ENCODE measurements around the gene VWA8. TPM values are rescaled to one million over a fixed set of nuclear protein-coding genes. Genes with fewer than 3 reads are reported as not detected.

VWA8 gene
- total and polyA plus RNA-seq, 2 experiments from 2014 or later: 6.3 to 24.6 TPM

DNA sequence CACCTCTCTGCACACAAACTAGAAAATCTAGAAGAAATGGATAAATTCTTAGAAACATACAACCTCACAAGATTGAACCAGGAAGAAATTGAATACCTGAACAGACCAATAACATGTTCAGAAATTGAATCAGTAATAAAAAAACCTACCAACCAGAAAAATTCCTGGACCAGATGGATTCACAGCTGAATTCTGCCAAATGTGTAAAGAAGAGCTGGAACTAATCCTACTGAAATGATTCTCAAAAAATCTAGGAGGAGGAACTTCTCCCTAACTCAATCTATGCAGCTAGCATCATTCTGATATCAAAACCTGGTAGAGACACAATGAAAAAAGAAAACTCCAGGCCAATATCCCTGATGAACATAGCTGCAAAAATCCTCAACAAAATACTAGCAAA lies 336.9 kb downstream of the VWA8 start (continued):
- TF ChIP-seq ZNF462 (CRISPR knock-in tag; IDR thresholded peaks at IDR 0.05) (no peak), CREB1 (CRISPR knock-in tag; IDR thresholded peaks at IDR 0.05; ENCODE audit: low read depth) (no peak), NANOG (IDR thresholded peaks at IDR 0.05; ENCODE audit: borderline replicate concordance) (no peak), ZNF114 (CRISPR knock-in tag; IDR thresholded peaks at IDR 0.05) (no peak)

- DNase-seq (ENCODE audit: low spot score): no peak
- H3K27me3 ChIP-seq (ENCODE audit: insufficient read depth): no peaks in the 10 kb centered on the region
- no peaks in the 10 kb centered on the region for H3K36me3 ChIP-seq (ENCODE audit: insufficient read depth)
- no peak for ATAC-seq
- H3K4me1 ChIP-seq (ENCODE audit: insufficient read depth): no peaks in the 10 kb centered on the region
- Mint-ChIP-seq H3K27me3 (ENCODE audit: insufficient read depth, low read depth, poor library complexity) (no peaks in the 10 kb centered on the region), H3K27ac (no peak overlapping the region), H3K36me3 (ENCODE audit: low read depth) (peaks cover 8% of the 10 kb centered on the region; the same call in 1 of the 3 replicates), H3K4me3 (no peak overlapping the region), H3K9me3 (peaks cover 8% of the 10 kb centered on the region; the same call in 2 of the 3 replicates), H3K4me1 (no peaks in the 10 kb centered on the region)
- H3K4me2 ChIP-seq: no peak overlapping the region
- no peak overlapping the region for H3K27ac ChIP-seq (ENCODE audit: low read depth)
- no peak overlapping the region for H2AFZ ChIP-seq
- no peaks in the 10 kb centered on the region for H3F3A ChIP-seq (replicated peaks; ENCODE audit: low read depth)
- no peaks in the 10 kb centered on the region for H3K9me2 ChIP-seq (ENCODE audit: insufficient read depth)
- no peak overlapping the region for H3K4me3 ChIP-seq
- no peaks in the 10 kb centered on the region for H3K79me2 ChIP-seq (replicated peaks; ENCODE audit: insufficient read depth)
- H4K20me1 ChIP-seq (replicated peaks; ENCODE audit: insufficient read depth): no peaks in the 10 kb centered on the region
- no peak for TF ChIP-seq CTCF (conservative IDR thresholded peaks at IDR 0.05; ENCODE audit: low read depth in 2 of 2)
- no peak for TF ChIP-seq ZNF331 (CRISPR knock-in tag; IDR thresholded peaks at IDR 0.05; ENCODE audit: low read depth)
- no peak for TF ChIP-seq JUNB (IDR thresholded peaks at IDR 0.05; ENCODE audit: unreplicated experiment)
- no peak for TF ChIP-seq ETS1 (IDR thresholded peaks at IDR 0.05)
- TF ChIP-seq POLR2AphosphoS5 (IDR thresholded peaks at IDR 0.05; ENCODE audit: low read depth): no peak
- TF ChIP-seq REST (IDR thresholded peaks at IDR 0.05; ENCODE audit: unreplicated experiment): no peak
- no peak for TF ChIP-seq ZNF114 (CRISPR knock-in tag; IDR thresholded peaks at IDR 0.05)
- no peak for TF ChIP-seq EZH2 (IDR thresholded peaks at IDR 0.05; ENCODE audit: low read depth, unreplicated experiment)
- TF ChIP-seq NANOG (IDR thresholded peaks at IDR 0.05; ENCODE audit: borderline replicate concordance): no peak
These were observed 338.2 kb downstream of the VWA8 start for GRCh38 chr13:41622432-41623429.

All from GM23338 (cell line).